Liver (tissue), 9 donors: ENCODE data around the gene SAE1. TPM values are rescaled to one million over a fixed set of nuclear protein-coding genes. Genes with fewer than 3 reads are reported as not detected.

ENCODE experiments used
- DNase-seq: peaks from one replicate; pipeline ENCODE4 v3.0.0-alpha.2; 2017; ENCODE audit warnings: low spot score
- H3K27ac ChIP-seq, 2 donors: one replicate each; pipeline ENCODE4 v1.7.0; 2013; ENCODE audit warnings: inconsistent platforms in 2 of 2, low read length in 2 of 2, control low read depth in 1 of 2, low read depth in 1 of 2, mild to moderate bottlenecking in 1 of 2
- H3K27me3 ChIP-seq, 4 donors: one replicate each; pipeline versions ENCODE4 v1.6.1 to v1.7.0; 2013; ENCODE audit warnings: low read length in 3 of 4, inconsistent platforms in 1 of 4, mild to moderate bottlenecking in 1 of 4, moderate library complexity in 1 of 4; ENCODE audit not compliant: control insufficient read depth in 4 of 4, insufficient read depth in 4 of 4
- H3K36me3 ChIP-seq, 4 donors: one replicate each; pipeline versions ENCODE4 v1.6.1 to v1.7.0; 2013; ENCODE audit warnings: low read length in 3 of 4, mild to moderate bottlenecking in 3 of 4, low read depth in 1 of 4, moderate library complexity in 1 of 4; ENCODE audit not compliant: control insufficient read depth in 4 of 4, insufficient read depth in 3 of 4
- H3K4me1 ChIP-seq, 4 donors: one replicate each; pipeline versions ENCODE4 v1.6.1 to v1.7.0; 2013; ENCODE audit warnings: low read length in 3 of 4, mild to moderate bottlenecking in 3 of 4, moderate library complexity in 1 of 4; ENCODE audit not compliant: control insufficient read depth in 4 of 4, insufficient read depth in 4 of 4
- H3K4me3 ChIP-seq, 3 donors: one replicate each; pipeline versions ENCODE4 v1.6.1 to v1.7.0; 2013; ENCODE audit warnings: low read length in 3 of 3, control low read depth in 1 of 3, low read depth in 1 of 3, mild to moderate bottlenecking in 1 of 3
- H3K9ac ChIP-seq, 2 donors: one replicate each; pipeline ENCODE4 v1.7.0; 2013; ENCODE audit warnings: low read length in 2 of 2, mild to moderate bottlenecking in 2 of 2, moderate library complexity in 2 of 2, control low read depth in 1 of 2, low read depth in 1 of 2
- H3K9me3 ChIP-seq, 4 donors: one replicate each; pipeline versions ENCODE4 v1.6.1 to v1.7.0; 2013; ENCODE audit warnings: low read length in 3 of 4; ENCODE audit not compliant: control insufficient read depth in 4 of 4
- ATF3 ChIP-seq: IDR thresholded peaks from 2 replicates; pipeline ENCODE4 v1.6.1; 2016; ENCODE audit warnings: antibody characterized with exemption
- CTCF ChIP-seq: fragments of 150-350 bp; IDR thresholded peaks from 2 replicates; pipeline ENCODE4 v1.5.1; 2017; ENCODE audit warnings: improper control_type of control experiment, low read depth, low read length; ENCODE audit not compliant: missing input control
- EGR1 ChIP-seq, 2 donors: IDR thresholded peaks; 2 replicates each; pipeline ENCODE4 v1.6.1; 2016 to 2018; ENCODE audit warnings: antibody characterized with exemption in 2 of 2, low read depth in 2 of 2
- FOXA1 ChIP-seq: IDR thresholded peaks from 2 replicates; pipeline ENCODE4 v1.6.1; 2016; ENCODE audit warnings: antibody characterized with exemption
- FOXA2 ChIP-seq: IDR thresholded peaks from 2 replicates; pipeline ENCODE4 v1.6.1; 2016; ENCODE audit warnings: antibody characterized with exemption
- GABPA ChIP-seq, 2 donors: IDR thresholded peaks in 1 of 2; conservative IDR thresholded peaks in 1 of 2; 2 replicates each; pipeline ENCODE4 v1.6.1; 2016; ENCODE audit warnings: antibody characterized with exemption in 2 of 2, mild to moderate bottlenecking in 1 of 2, moderate library complexity in 1 of 2
- HNF4A ChIP-seq, 2 donors: conservative IDR thresholded peaks; 2 replicates each; pipeline ENCODE4 v1.6.1; 2016; ENCODE audit warnings: antibody characterized with exemption in 2 of 2, mild to moderate bottlenecking in 2 of 2
- HNF4G ChIP-seq: IDR thresholded peaks from 2 replicates; pipeline ENCODE4 v1.6.1; 2016; ENCODE audit warnings: antibody characterized with exemption
- JUND ChIP-seq, 2 donors: IDR thresholded peaks; 2 replicates each; pipeline ENCODE4 v1.6.1; 2016; ENCODE audit warnings: antibody characterized with exemption in 2 of 2
- MAX ChIP-seq: IDR thresholded peaks from 2 replicates; pipeline ENCODE4 v1.6.1; 2016; ENCODE audit warnings: antibody characterized with exemption
- NR2F2 ChIP-seq: IDR thresholded peaks from 2 replicates; pipeline ENCODE4 v1.6.1; 2016; ENCODE audit warnings: antibody characterized with exemption
- RAD21 ChIP-seq, 2 donors: IDR thresholded peaks; 2 replicates each; pipeline ENCODE4 v1.6.1; 2016; ENCODE audit warnings: antibody characterized with exemption in 2 of 2, mild to moderate bottlenecking in 2 of 2
- REST ChIP-seq: IDR thresholded peaks from 2 replicates; pipeline ENCODE4 v1.6.1; 2016; ENCODE audit warnings: antibody characterized with exemption, mild to moderate bottlenecking
- RXRA ChIP-seq, 2 donors: IDR thresholded peaks; 2 replicates each; pipeline ENCODE4 v1.6.1; 2017 to 2018; ENCODE audit warnings: antibody characterized with exemption in 2 of 2, mild to moderate bottlenecking in 1 of 2
- SP1 ChIP-seq: IDR thresholded peaks from 2 replicates; pipeline ENCODE4 v1.6.1; 2018; ENCODE audit warnings: antibody characterized with exemption, mild to moderate bottlenecking
- TAF1 ChIP-seq: conservative IDR thresholded peaks from 2 replicates; pipeline ENCODE4 v1.6.1; 2016; ENCODE audit warnings: antibody characterized with exemption, mild to moderate bottlenecking
- YY1 ChIP-seq: IDR thresholded peaks from 2 replicates; pipeline ENCODE4 v1.6.1; 2016; ENCODE audit warnings: antibody characterized with exemption, mild to moderate bottlenecking
- ZBTB33 ChIP-seq: IDR thresholded peaks from 2 replicates; pipeline ENCODE4 v1.6.1; 2016; ENCODE audit warnings: antibody characterized with exemption
- WGBS: extraction: QIAGEN DNeasy Blood & Tissue Kit; methylation state at CpG from one replicate; pipeline ENCODE4 v1.1.7; 2013; 5-methylcytosine and 5-hydroxymethylcytosine counted together
- polyA plus RNA-seq, 2 donors: library from polyadenylated mRNA; stranded (reverse) in 1 of 2; unstranded in 1 of 2; fragments of 200-250 nt in 1 of 2; fragments of >200 nt in 1 of 2; fragmentation: Nextera tagmentation in 1 of 2; extraction: Ambion mirVana in 1 of 2; gene quantifications; one replicate each; pipeline versions ENCODE4 v1.2.1 to v1.2.3, GENCODE V29; 2013 to 2015
- total RNA-seq, 2 donors: library from RNA; depleted of rRNA; stranded (reverse); fragments of >200 nt; gene quantifications; one replicate each; pipeline ENCODE4 v1.2.3, GENCODE V29; 2014
- donor health status: healthy.
- donor health status: healthy.
- donor health status: healthy.
- donor health status: healthy.
- donor health status: healthy.

Gene SAE1
- total and polyA plus RNA-seq, 4 donors: 19.0 to 31.8 (median 27.0) TPM

- WGBS: 72% methylated on average over 15 of the region's 15 CpGs
- DNase-seq: no peak
- H3K4me1 ChIP-seq: peaks cover 7 to 32% (median 16%) of the 10 kb centered on the region in 4 donors
Measured at GRCh38 chr19:47094557-47095475, 35.8 kb upstream of the SAE1 start.

More at GRCh38 chr19:47094557-47095475, 35.8 kb upstream of the SAE1 start:
- H3K36me3 ChIP-seq: peaks cover 7 to 32% (median 22%) of the 10 kb centered on the region in 4 donors
- H3K27ac ChIP-seq: peak overlapping the region; percentile 68 to 75
- H3K9ac ChIP-seq: peak overlapping the region in 1 of 2 donors; percentile 18
- H3K9me3 ChIP-seq: no peaks in the 10 kb centered on the region
- no peak overlapping the region for H3K4me3 ChIP-seq
- no peaks in the 10 kb centered on the region for H3K27me3 ChIP-seq
- TF ChIP-seq GABPA (IDR thresholded peaks at IDR 0.05 in 1 of 2, conservative IDR thresholded peaks at IDR 0.05 in 1 of 2) (no peak), TAF1 (no peak), REST (no peak), ZBTB33 (no peak), EGR1 (IDR thresholded peaks at IDR 0.05; ENCODE audit: low read depth in 2 of 2) (no peak), RXRA (IDR thresholded peaks at IDR 0.05) (no peak), SP1 (no peak), RAD21 (IDR thresholded peaks at IDR 0.05) (no peak), JUND (IDR thresholded peaks at IDR 0.05) (no peak), HNF4G (no peak), YY1 (no peak), FOXA1 (no peak), MAX (no peak), HNF4A (conservative IDR thresholded peaks at IDR 0.05) (no peak), CTCF (no peak), FOXA2 (no peak), ATF3 (no peak), NR2F2 (no peak)
